Measurements from ENCODE around the gene SMPDL3A.
"Not testable (repeated sequence)": the region's sequence is repeated elsewhere in the genome, so short reads cannot be mapped to it uniquely, and the experiment has no call there.

The SMPDL3A gene, protein sequence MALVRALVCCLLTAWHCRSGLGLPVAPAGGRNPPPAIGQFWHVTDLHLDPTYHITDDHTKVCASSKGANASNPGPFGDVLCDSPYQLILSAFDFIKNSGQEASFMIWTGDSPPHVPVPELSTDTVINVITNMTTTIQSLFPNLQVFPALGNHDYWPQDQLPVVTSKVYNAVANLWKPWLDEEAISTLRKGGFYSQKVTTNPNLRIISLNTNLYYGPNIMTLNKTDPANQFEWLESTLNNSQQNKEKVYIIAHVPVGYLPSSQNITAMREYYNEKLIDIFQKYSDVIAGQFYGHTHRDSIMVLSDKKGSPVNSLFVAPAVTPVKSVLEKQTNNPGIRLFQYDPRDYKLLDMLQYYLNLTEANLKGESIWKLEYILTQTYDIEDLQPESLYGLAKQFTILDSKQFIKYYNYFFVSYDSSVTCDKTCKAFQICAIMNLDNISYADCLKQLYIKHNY

GRCh38 chr6:122789182-122790027 lies at the start of gene SMPDL3A:
Gene SMPDL3A, plus strand, starts transcription at chr6:122789258. Its CDS starts 89 bp downstream, at chr6:122789347.
- DNase-seq (ENCODE audit: low read depth) = peak; percentile 62

DNA sequence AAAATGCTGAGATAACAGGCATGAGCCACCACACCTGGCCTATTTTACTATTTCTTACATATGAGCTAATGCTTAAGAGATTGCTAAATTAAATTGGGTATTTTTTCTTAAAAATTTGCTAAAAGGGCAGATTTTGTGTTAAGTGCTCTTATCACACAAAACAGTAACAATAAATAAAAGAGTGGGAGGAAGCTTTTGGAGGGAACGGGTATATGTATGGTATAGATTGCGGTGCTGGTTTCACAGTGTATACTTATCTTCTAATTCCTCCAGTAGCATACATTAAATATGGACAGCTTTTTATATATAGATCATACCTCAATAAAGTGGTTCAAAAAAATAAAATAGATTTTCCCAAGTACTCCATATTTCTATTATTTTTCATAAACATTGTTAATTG lies 49.0 kb upstream of the SMPDL3A start:
- no peak for DNase-seq (ENCODE audit: low read depth)

DNA sequence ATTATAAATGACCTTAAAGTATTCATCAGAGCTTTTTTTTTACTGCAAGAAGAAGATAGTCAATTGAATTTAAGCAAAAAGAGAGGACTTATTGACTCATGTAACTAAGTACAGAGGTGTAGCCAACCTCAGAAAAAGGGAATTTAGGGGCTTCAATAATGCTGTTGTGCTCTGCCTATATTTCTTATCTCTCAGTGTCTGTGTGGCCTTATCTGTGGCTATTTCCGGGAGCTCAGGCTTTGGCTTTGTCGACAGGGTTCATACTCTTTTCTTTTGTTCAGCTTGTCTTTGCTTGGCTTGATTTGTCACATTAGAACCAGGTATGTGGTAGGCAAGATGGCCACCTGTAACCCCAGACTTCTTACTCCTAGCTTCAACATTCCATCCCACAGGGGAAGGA lies 48.1 kb upstream of the SMPDL3A start:
- DNase-seq (ENCODE audit: low read depth) = no peak

GRCh38 chr6:122744247-122744646 lies 44.8 kb upstream of the SMPDL3A start:
- peak; percentile 11 for DNase-seq (ENCODE audit: low read depth)

DNA sequence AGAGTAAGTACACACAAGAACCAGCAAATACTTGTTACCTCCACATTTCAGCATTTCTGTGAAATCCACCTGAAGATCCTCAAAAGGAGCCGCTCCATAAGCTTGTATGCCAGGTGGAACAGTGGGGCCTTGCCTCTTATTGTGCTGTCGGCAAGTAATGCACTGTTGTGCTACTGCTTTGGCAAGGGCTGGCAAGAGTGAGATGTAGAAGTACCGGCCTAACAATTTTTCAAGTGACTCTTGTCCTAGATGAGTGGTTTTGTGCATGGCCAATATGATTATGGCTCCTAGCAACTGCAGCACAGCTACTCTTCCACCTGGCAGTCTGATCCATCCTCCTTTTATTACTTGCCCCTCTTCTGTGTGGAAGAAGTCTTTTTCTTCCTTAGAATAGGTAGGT lies 44.2 kb upstream of the SMPDL3A start:
- DNase-seq (ENCODE audit: low read depth) = not testable (repeated sequence)

DNA sequence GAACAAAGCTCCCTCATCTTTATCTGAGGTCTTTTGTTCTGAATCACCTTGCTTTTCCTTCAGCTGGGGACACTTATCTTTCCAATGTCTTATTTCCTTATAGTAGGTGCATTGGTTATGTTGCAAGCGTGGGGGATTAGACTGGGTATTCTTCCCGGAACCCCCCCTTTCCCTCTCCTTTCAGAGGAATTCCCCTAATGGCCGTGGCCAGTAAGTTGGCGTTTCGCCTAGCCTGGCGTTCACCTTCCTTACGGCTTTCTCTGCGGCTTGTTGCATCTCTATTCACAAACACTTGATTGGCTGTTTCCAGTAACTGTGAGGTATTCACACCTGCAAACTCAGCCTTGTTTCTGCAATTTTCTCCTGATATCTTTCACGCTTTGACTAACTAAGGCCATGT lies 42.4 kb upstream of the SMPDL3A start:
- DNase-seq (ENCODE audit: low read depth) = no peak

DNA sequence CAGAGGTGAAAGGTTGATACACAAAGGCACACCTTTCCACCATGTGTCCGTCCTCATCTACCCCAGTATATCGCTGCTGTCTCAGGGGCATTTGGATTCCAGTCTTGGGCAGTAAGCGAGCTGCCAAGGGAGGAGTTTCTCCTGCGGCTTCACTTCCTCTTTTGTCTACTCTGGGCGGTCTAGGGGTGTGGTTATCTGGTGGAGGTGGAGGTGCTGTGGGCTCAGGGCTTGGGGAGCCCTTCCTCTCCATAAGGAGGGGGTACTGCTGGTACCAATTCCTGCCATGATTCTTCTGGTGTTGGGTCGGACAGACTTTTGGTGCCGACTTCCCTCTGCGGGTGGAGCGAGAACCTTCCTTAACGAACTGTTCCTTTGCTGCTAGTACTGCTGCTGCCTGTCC lies 41.5 kb upstream of the SMPDL3A start:
- no peak for DNase-seq (ENCODE audit: low read depth)

DNA sequence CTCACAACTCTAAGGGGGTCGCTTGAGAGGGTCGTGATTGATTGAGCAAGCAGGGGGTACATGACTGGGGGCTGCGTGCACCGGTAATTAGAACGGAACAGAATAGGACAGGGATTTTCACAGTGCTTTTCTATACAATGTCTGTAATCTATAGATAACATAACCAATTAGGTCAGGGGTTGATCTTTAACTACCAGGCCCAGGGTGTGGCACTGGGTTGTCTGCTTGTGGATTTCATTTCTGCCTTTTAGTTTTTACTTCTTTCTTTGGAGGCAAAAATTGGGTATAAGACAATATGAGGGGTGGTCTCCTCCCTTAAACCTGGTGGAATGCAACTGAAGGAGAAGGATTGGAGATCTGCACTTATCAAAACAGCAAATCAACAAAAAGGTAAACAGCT lies 40.1 kb upstream of the SMPDL3A start:
- not testable (repeated sequence) for DNase-seq (ENCODE audit: low read depth)

- peak; percentile 0 for DNase-seq (ENCODE audit: low read depth)
Observed at GRCh38 chr6:122749451-122750050, 39.5 kb upstream of the SMPDL3A start.

DNA sequence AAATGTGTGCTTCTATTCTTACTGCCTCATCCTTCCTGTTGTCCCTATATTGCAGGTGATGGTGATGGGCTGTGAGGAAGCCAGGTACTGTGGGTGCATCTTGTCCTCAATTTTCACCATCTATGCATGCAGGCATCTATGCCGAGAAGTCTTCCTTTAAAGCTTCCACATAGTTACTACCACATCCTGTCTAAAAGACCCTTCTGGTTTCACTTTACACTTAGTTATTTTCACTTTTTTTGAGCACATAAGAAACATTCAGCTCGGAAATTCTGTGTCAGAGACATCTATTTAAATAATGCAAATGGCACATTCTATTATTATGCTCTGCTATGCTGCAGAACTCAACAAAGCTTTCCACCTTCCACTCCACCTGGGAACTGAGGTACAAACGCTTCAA lies 37.7 kb upstream of the SMPDL3A start:
- DNase-seq (ENCODE audit: low read depth) = no peak

DNA sequence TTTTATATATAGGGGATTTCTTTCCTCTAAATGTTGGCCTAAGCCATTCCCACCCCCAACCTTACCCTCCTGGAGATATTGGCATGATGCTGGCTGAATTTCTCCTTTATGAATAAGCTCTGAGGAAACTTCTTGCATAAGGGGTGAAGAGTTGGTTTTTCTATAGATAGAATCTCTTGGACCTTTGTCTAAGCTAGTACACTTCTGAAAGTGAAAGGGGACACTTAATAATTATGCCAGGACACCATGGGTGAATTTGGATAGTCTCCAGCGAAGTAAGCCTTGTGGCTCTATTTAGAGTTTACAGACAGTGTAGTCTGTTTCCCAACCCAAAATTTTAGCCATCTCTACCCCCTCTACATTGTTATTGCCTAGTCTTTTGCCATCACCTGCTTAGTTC lies 36.6 kb upstream of the SMPDL3A start:
- DNase-seq (ENCODE audit: low read depth) = no peak

DNA sequence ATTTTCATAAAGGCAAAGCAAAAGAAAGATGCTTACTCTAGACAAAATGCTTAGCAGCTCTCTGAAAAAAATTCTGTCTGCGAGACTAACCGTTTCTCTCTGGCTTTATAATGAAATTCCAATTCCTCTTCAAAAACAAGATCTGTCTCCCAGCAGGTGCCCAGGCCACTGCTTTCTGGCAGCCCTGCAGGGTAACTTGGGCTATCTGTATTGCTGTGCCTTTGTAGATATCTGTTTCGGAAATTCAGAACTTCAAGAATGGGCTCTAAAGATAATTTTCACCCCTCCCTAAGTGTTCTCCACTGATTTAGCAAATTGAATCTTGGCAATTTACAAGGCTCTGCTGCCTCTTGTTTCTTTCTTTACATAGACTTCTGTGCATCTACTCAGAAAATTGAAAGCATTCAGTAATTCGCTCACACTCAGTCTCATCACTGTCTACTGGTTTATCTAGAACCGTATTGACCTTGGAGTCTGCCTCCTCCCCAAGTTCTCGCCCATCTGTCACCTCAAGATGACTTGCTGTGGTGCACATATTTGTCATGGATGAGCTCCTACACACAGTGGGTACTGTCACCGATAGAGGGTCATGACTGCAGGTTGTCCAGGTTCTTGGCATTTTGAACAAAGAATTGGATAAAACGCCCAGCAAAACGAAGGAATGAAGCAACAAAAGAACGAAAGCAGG lies 35.9 kb upstream of the SMPDL3A start:
- DNase-seq (ENCODE audit: low read depth) = no peak

DNA sequence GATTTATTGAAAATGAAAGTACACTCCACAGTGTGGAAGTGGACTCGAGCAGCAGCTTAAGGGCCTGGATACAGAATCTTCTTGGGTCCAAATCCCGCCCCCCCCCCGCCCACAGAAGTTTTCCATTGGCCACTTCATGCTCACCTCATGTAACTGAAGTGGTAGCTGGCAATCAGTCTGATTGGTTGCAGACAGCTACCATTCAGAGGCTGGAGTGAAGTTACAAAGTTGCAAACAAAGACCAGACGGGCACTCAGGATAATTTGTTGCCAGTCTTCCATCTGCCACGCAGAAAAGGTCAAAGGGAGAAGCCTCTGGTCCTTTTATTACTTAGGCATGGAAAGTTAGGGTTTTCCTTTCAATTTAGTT lies 35.4 kb upstream of the SMPDL3A start:
- DNase-seq (ENCODE audit: low read depth) = peak; percentile 22

GRCh38 chr6:122754191-122754731 lies 34.8 kb upstream of the SMPDL3A start:
- DNase-seq (ENCODE audit: low read depth) = peak; percentile 3

DNA sequence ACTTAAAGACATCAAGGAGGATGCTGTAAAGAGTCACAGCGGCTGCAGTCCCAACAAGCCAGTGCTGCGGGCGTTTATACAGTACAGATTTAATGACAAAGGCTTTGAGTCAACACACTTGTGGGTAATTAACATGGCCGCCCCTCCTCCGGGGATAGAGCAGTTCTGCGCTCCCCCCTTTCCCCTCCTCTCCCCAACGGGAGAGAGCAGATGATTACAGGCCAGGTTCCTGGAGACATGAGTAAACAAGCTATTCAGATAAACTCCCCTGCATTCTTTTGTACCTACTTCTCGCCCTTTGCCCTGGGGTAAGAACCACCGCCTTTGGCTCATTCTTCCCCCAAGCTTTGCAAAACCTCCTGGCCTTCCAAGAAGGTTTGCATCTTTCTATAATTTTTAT lies 33.2 kb upstream of the SMPDL3A start:
- DNase-seq (ENCODE audit: low read depth) = no peak

DNA sequence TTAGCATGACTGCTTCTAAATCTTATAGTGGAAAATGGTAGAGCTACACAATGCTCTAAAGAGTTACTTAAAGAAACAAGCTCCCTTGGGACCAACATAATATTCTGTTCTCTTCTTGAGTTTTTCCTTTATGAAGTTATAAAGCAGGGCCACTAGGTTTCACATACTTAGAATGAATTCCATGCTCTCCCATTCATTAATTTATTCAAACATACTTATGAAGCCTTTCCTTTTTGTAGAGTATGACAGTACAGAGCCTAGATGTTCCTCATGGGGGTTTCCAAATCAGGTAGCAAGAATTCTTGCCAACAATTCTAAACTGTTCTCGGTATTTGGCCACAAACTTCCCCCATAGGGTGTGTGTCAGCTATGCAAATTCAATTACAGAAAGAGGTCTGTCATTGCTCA lies 30.1 kb upstream of the SMPDL3A start:
- no peak for DNase-seq (ENCODE audit: low read depth)

DNA sequence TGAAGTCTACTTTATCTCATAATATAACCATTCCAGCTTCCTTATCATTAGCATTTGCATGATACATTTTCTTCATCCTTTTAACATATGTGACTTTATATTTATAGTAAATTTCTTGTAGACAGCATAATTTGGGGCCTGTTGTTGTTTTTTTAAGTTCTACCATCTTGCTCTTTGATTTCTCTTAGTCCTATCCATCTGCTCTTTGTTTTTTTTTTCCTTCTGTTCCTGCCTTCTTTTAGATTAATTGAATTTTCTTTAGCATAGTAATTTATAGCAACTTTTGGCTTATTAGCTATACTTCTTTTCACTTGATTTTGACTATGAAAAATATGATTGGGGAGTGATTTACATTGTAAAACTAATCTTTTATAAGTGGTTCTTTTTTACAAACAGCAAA lies 28.7 kb upstream of the SMPDL3A start:
- DNase-seq (ENCODE audit: low read depth) = no peak

DNA sequence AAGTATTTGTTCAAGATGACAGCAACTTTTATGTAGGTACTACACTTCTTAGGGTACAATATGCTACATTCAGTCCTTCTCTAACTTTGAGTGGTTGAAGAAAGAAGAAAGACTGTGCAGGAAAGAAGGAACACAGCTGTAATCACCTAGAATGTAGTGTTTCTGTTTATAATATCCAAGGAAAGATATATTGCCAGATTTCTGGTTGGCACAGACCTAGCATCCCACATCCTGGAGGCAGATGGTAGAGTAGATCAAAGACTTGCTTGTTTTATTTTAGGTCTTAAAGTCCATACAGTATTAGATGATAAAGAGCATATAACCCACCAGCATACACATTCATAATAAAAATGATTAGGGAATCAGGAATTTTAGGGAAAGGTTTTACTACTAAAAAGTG lies 22.8 kb upstream of the SMPDL3A start:
- no peak for DNase-seq (ENCODE audit: low read depth)

DNA sequence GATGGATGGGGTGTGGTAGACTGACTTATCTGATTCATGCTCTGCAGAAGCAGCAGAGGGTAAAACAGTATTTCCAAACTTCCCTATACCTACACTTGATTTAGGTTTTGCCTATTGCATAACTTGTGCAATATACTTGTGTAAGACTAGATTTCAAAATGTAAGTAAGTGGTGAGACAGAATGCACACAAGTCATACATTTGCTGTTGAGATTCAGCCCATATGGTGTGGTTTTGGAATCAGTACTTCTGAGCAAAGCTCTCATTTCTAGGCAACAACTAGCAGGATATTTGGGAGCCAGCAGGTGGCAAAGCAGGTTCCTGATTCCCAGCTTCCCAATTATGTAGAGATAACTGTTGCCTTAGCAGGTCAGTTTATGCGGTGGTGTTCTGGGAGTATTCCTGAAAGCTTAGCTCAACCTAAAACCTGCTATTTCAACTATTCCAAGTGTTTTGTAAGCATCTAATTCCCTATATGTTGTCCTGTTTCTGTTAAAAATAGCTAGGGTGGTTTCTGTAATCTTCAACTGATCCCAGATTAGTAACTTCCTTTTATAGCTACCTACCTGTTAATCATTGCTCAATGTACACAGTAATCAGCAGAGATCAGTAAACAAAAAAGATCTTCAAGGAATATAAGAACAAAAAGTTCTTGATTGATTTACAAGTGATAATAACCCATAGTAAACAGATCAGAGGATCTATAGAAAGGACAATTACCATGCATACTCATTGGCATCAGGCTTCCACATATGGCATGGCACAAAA lies 18.0 kb upstream of the SMPDL3A start:
- no peak for DNase-seq (ENCODE audit: low read depth)

GRCh38 chr6:122772724-122773415 lies 16.2 kb upstream of the SMPDL3A start:
- no peak for DNase-seq (ENCODE audit: low read depth)

DNA sequence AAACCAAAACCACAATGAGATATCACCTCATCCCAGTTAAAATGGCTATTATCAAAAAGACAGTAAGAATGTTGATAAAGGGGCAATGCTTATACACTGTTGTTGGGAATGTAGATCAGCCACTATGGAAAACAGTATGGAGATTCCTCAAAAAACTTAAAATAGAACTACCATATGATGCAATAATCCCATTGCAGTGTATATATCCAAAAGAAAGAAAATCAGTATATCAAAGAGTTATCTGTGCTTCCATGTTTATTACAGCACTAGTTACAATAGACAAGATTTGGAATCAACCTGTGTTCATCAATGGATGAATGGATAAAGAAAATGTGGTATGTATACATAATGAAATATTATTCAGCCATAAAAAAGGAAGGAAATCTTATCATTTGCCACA lies 13.1 kb upstream of the SMPDL3A start:
- DNase-seq (ENCODE audit: low read depth) = no peak
